ENCODE data around the gene SLC13A5.

SLC13A5 gene

GRCh38 chr17:6677158-6677831 lies 35.9 kb downstream of the SLC13A5 start:
- no peak overlapping the region for H3K4me2 ChIP-seq (ENCODE audit: low read length)
- peaks cover 20% of the 10 kb centered on the region for H3K27me3 ChIP-seq (ENCODE audit: control insufficient read depth, low read length)

GRCh38 chr17:6676802-6677157 lies 36.4 kb downstream of the SLC13A5 start:
- no peaks in the 10 kb centered on the region for H4K20me1 ChIP-seq (ENCODE audit: control insufficient read depth, insufficient read depth, low read depth, low read length)
- H3K4me1 ChIP-seq (ENCODE audit: control insufficient read depth, low read length): no peaks in the 10 kb centered on the region
- H3K27me3 ChIP-seq (ENCODE audit: control insufficient read depth, low read length): peaks cover 17% of the 10 kb centered on the region
- TF ChIP-seq EZH2phosphoT487 (IDR thresholded peaks at IDR 0.05; ENCODE audit: borderline replicate concordance, low read length) (no peak), CTCF (IDR thresholded peaks at IDR 0.05; ENCODE audit: low read depth, low read length, poor library complexity, severe bottlenecking) (no peak)
- H3K4me3 ChIP-seq (ENCODE audit: low read length): no peak overlapping the region
- no peaks in the 10 kb centered on the region for H3K9me2 ChIP-seq (replicated peaks; ENCODE audit: control insufficient read depth, low read length)
- H3K27ac ChIP-seq (ENCODE audit: low read depth, low read length): no peak overlapping the region
- no peak overlapping the region for H3K4me2 ChIP-seq (ENCODE audit: low read length)
- H3K36me3 ChIP-seq (ENCODE audit: control insufficient read depth, low read length): no peaks in the 10 kb centered on the region
- H3K9me3 ChIP-seq (ENCODE audit: control insufficient read depth, insufficient read depth, low read length): no peaks in the 10 kb centered on the region
- H3K79me2 ChIP-seq (ENCODE audit: control insufficient read depth, low read length): no peaks in the 10 kb centered on the region
- no peaks in the 10 kb centered on the region for H3F3A ChIP-seq (ENCODE audit: control insufficient read depth, insufficient read depth)

More at GRCh38 chr17:6677158-6677831, 35.9 kb downstream of the SLC13A5 start:
- TF ChIP-seq EZH2phosphoT487 (IDR thresholded peaks at IDR 0.05; ENCODE audit: borderline replicate concordance, low read length) (no peak), CTCF (IDR thresholded peaks at IDR 0.05; ENCODE audit: low read depth, low read length, poor library complexity, severe bottlenecking) (no peak)
- H3K79me2 ChIP-seq (ENCODE audit: control insufficient read depth, low read length): no peaks in the 10 kb centered on the region
- H3F3A ChIP-seq (ENCODE audit: control insufficient read depth, insufficient read depth): no peaks in the 10 kb centered on the region
- H3K27ac ChIP-seq (ENCODE audit: low read depth, low read length): no peak overlapping the region
- no peak overlapping the region for H3K4me3 ChIP-seq (ENCODE audit: low read length)
- H3K36me3 ChIP-seq (ENCODE audit: control insufficient read depth, low read length): no peaks in the 10 kb centered on the region
- no peaks in the 10 kb centered on the region for H4K20me1 ChIP-seq (ENCODE audit: control insufficient read depth, insufficient read depth, low read depth, low read length)
- no peaks in the 10 kb centered on the region for H3K9me2 ChIP-seq (replicated peaks; ENCODE audit: control insufficient read depth, low read length)
- no peaks in the 10 kb centered on the region for H3K4me1 ChIP-seq (ENCODE audit: control insufficient read depth, low read length)
- H3K9me3 ChIP-seq (ENCODE audit: control insufficient read depth, insufficient read depth, low read length): no peaks in the 10 kb centered on the region

DNA sequence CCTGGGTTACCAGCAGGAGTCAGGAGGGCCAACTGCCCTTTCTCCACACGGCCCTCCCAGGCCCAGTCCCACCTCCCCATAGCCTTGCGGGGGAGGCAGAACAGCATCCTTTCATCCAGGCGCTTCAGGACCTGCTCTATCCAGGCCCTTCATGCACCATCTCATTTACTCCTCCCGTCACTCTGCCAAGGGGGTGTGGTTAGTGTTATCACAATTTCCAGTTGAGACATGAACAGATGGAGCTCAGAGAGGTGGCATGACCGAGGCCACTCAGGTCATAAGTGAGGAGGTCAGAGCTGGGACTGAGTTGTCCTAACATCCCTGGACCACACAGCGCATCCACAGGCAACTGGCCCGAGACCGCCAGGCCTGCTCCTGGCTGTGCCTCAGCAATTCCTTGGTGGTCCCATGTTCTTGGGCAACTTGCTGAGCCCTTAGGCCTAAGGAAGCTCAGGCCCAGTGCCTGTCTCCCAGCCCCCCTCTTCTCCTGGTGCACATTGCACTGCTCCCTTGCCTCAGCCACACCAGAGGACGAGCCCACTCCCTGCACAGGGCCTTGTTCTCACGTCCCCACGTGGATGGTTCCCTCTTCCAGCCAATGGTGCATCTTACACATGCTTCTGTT lies 37.9 kb downstream of the SLC13A5 start:
- H3F3A ChIP-seq (ENCODE audit: control insufficient read depth, insufficient read depth): no peaks in the 10 kb centered on the region
- no peak overlapping the region for H3K4me3 ChIP-seq (ENCODE audit: low read length)
- H3K36me3 ChIP-seq (ENCODE audit: control insufficient read depth, low read length): no peaks in the 10 kb centered on the region
- H3K9me2 ChIP-seq (replicated peaks; ENCODE audit: control insufficient read depth, low read length): no peaks in the 10 kb centered on the region
- H3K4me2 ChIP-seq (ENCODE audit: low read length): no peak overlapping the region
- TF ChIP-seq CTCF (IDR thresholded peaks at IDR 0.05; ENCODE audit: low read depth, low read length, poor library complexity, severe bottlenecking) (no peak), EZH2phosphoT487 (IDR thresholded peaks at IDR 0.05; ENCODE audit: borderline replicate concordance, low read length) (no peak)
- H3K4me1 ChIP-seq (ENCODE audit: control insufficient read depth, low read length): no peaks in the 10 kb centered on the region
- no peaks in the 10 kb centered on the region for H3K79me2 ChIP-seq (ENCODE audit: control insufficient read depth, low read length)
- H3K27ac ChIP-seq (ENCODE audit: low read depth, low read length): no peak overlapping the region
- no peaks in the 10 kb centered on the region for H3K9me3 ChIP-seq (ENCODE audit: control insufficient read depth, insufficient read depth, low read length)
- H3K27me3 ChIP-seq (ENCODE audit: control insufficient read depth, low read length): peaks cover 17% of the 10 kb centered on the region
- H4K20me1 ChIP-seq (ENCODE audit: control insufficient read depth, insufficient read depth, low read depth, low read length): 0 out of 2 replicates have a peak, but pooled peaks cover 3% of the 10 kb centered on the region
